ENCODE data around the gene NOL9. TPM values are rescaled to one million over a fixed set of nuclear protein-coding genes. Genes with fewer than 3 reads are reported as not detected.
A peak's percentile ranks its signal among the peaks of the same experiment; 100 is the strongest.

The NOL9 gene
- total RNA-seq, 1 donor from 2014 or later: 32.5 TPM

GRCh38 chr1:6483017-6483760 lies 71.1 kb downstream of the NOL9 start:
- no peak for DNase-seq (ENCODE audit: low read depth)
- Histone ChIP-seq H3K36me3 (ENCODE audit: control insufficient read depth, insufficient read depth, low read length) (no peaks in the 10 kb centered on the region), H3K4me3 (ENCODE audit: low read depth, low read length) (no peak overlapping the region), H3K27me3 (ENCODE audit: control insufficient read depth, insufficient read depth, low read length) (no peaks in the 10 kb centered on the region)
- TF ChIP-seq CTCF (IDR thresholded peaks at IDR 0.05; ENCODE audit: insufficient read depth, low read length, poor library complexity, severe bottlenecking): no peak

DNA sequence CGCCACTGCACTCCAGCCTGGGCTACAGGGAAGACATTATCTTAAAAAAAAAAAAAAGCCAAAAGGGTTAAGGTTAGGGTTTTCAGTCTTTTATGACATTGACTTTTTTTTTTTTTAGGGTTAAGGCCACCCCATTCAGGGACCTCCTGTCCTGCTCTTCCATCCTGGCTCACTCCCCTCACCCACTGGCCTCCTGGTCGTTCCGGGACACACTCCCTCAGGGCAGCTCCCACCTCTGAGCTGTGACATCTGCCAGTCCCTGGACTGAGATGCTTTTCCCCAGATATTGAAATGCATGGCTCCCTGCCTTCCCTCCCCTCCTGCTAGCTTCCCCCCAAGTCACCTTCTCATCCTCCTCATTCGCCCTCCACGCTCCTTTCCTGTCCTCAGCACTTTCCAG lies 72.5 kb downstream of the NOL9 start:
- H3K27me3 ChIP-seq (ENCODE audit: control insufficient read depth, insufficient read depth, low read length): no peaks in the 10 kb centered on the region
- TF ChIP-seq CTCF (IDR thresholded peaks at IDR 0.05; ENCODE audit: insufficient read depth, low read length, poor library complexity, severe bottlenecking): no peak
- no peak overlapping the region for H3K4me3 ChIP-seq (ENCODE audit: low read depth, low read length)
- DNase-seq (ENCODE audit: low read depth): no peak
- no peaks in the 10 kb centered on the region for H3K36me3 ChIP-seq (ENCODE audit: control insufficient read depth, insufficient read depth, low read length)

GRCh38 chr1:6477039-6477820 lies 77.1 kb downstream of the NOL9 start:
- no peak for TF ChIP-seq CTCF (IDR thresholded peaks at IDR 0.05; ENCODE audit: insufficient read depth, low read length, poor library complexity, severe bottlenecking)
- Histone ChIP-seq H3K36me3 (ENCODE audit: control insufficient read depth, insufficient read depth, low read length) (no peaks in the 10 kb centered on the region), H3K4me3 (ENCODE audit: low read depth, low read length) (no peak overlapping the region), H3K27me3 (ENCODE audit: control insufficient read depth, insufficient read depth, low read length) (no peaks in the 10 kb centered on the region)
- DNase-seq (ENCODE audit: low read depth): no peak

DNA sequence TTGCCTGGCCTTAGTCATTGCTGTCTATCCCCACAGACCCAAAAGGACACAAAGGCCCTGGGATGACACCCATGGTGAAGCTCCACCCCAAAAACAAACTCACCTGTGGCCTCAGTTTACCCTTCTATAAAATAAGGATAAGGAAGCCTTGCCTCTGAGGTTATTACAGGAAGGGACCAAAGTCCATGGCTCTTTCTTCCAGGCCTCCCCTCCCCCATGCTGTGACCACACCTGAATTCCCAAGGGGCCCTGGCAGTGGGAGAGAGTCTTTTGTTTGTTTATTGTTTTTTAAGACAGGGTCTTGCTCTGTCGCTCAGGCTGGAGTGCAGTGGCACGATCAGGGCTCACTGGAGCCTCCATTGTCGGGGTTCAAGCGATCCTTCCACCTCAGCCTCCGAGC lies 77.8 kb downstream of the NOL9 start:
- H3K27me3 ChIP-seq (ENCODE audit: control insufficient read depth, insufficient read depth, low read length): no peaks in the 10 kb centered on the region
- H3K4me3 ChIP-seq (ENCODE audit: low read depth, low read length): no peak overlapping the region
- no peak for DNase-seq (ENCODE audit: low read depth)
- peaks cover 1% of the 10 kb centered on the region for H3K36me3 ChIP-seq (ENCODE audit: control insufficient read depth, insufficient read depth, low read length)
- no peak for TF ChIP-seq CTCF (IDR thresholded peaks at IDR 0.05; ENCODE audit: insufficient read depth, low read length, poor library complexity, severe bottlenecking)

GRCh38 chr1:6475381-6476133 lies 78.8 kb downstream of the NOL9 start:
- peaks cover 1% of the 10 kb centered on the region for H3K36me3 ChIP-seq (ENCODE audit: control insufficient read depth, insufficient read depth, low read length)
- H3K27me3 ChIP-seq (ENCODE audit: control insufficient read depth, insufficient read depth, low read length): no peaks in the 10 kb centered on the region
- DNase-seq (ENCODE audit: low read depth): no peak
- peak; percentile 96 for TF ChIP-seq CTCF (IDR thresholded peaks at IDR 0.05; ENCODE audit: insufficient read depth, low read length, poor library complexity, severe bottlenecking)
- no peak overlapping the region for H3K4me3 ChIP-seq (ENCODE audit: low read depth, low read length)

All from kidney epithelial cell (primary cell).